GM12865 (cell line): ENCODE results near the gene ADH5.

Experiments used
- DNase-seq: peaks from one replicate; pipeline ENCODE4 v3.0.0; 2010; ENCODE audit warnings: low read depth
- H3K4me3 ChIP-seq: 2 replicates; pipeline ENCODE4 v1.5.1; 2011; ENCODE audit warnings: mild to moderate bottlenecking, low read depth, low read length, control low read depth
- TF ChIP-seq, protein P1 (sequence below): IDR thresholded peaks from 2 replicates; pipeline ENCODE4 v1.5.1; 2011; ENCODE audit warnings: low read length, control low read depth, low read depth, inconsistent platforms; ENCODE audit not compliant: insufficient read depth; ENCODE audit errors: missing control alignments

The ADH5 gene

DNA sequence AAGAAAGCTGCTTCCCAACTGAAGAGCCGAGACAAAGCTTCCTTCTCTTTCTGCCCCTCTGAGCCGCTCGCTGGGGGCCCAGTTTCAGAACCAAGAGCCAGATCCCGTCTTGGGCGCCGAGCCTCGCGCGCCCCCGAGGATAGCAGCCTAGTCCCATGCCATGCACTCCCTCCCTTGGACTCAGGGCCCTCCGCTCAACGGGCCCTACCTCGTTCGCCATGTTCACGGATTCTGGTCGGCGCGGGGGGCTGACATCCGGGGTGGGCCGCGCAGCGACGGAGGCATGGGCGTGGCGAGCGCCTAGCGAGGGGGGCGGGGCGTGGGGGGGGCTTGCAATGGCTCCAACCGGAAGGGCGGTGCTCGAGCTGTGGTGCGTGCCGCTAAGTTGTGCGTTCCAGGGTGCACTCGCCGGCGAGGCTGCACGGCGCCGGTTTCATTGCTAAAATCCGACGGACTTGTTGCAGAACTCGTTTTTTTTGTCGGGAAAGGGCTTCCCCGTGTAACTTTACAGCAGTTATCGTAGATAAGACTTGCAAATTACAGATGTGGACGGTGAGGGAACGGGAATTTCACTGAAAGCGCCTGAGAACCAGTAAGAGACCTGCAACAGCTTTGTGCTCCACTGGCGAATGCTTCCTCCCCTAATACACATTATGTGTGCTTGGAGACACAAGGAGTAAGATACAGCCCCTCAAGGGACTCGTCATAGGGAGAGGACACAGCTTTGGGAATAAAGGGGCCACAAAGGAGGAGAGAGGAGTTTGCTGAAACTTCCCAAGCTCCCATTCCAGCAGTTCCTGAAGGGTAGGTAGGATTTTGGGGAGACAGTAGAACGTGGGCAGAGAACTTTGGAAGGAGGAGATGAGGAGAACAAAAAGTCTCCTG lies at the start of gene ADH5:
TSS of gene ADH5 (minus strand) at position 308 of the 885 bp plus-strand sequence. CDS start at position 220, 88 bp downstream.
- TF ChIP-seq, protein P1, sequence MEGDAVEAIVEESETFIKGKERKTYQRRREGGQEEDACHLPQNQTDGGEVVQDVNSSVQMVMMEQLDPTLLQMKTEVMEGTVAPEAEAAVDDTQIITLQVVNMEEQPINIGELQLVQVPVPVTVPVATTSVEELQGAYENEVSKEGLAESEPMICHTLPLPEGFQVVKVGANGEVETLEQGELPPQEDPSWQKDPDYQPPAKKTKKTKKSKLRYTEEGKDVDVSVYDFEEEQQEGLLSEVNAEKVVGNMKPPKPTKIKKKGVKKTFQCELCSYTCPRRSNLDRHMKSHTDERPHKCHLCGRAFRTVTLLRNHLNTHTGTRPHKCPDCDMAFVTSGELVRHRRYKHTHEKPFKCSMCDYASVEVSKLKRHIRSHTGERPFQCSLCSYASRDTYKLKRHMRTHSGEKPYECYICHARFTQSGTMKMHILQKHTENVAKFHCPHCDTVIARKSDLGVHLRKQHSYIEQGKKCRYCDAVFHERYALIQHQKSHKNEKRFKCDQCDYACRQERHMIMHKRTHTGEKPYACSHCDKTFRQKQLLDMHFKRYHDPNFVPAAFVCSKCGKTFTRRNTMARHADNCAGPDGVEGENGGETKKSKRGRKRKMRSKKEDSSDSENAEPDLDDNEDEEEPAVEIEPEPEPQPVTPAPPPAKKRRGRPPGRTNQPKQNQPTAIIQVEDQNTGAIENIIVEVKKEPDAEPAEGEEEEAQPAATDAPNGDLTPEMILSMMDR = no peak
- H3K4me3 ChIP-seq = peak within 1 kb of the TSS; percentile 100
- peak; percentile 94 for DNase-seq

DNA sequence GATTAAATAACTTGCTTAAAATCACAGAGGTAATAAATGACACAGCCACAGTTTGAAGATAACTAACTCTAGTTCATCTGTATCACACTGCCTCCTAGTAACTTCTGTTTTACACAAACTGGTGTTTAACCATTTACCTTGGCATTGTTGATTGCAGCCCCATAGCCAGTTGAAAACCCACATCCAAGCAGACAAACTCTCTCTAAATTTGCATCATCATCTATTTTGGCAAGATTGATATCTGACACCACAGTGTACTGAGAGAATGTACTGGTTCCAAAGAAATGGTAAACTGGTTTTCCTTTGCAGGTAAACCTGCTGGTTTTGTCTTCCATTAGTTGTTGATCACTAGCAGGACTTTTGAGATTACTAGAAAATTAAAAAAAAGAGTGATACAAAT lies 47.7 kb upstream of the ADH5 start:
- no peak for DNase-seq
- no peak overlapping the region for H3K4me3 ChIP-seq
- TF ChIP-seq, protein P1 = no peak

DNA sequence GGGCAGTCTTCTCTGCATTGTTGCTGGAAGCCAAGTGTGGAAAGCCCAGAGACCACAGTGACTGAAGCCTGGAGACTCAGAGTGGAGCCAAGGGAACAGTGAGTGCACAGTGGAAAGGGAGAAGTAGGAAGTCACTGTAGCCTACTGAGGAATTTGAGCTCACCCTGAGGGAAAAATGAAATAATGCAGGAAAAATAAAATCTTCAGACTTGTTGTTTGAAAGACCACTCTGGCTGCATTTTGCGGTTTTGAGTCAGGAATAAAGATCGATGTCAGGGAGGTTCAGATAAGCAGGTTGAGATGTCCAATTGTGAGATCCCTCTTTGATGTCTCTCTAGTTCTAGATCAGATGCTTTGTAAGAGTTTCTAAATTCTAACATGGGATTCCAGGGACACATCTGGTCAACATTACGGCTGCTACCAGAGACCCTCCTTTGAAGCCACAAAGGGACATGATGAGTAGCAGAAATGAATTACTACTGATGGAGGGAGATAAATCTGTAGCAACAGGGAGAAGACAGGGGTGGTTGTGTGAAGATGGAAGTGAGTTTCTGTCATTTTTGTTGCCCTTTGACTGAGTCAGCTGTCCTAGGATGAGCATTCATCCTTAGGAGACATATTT lies 47.1 kb upstream of the ADH5 start:
- no peak overlapping the region for H3K4me3 ChIP-seq
- no peak for DNase-seq
- TF ChIP-seq, protein P1 = no peak

DNA sequence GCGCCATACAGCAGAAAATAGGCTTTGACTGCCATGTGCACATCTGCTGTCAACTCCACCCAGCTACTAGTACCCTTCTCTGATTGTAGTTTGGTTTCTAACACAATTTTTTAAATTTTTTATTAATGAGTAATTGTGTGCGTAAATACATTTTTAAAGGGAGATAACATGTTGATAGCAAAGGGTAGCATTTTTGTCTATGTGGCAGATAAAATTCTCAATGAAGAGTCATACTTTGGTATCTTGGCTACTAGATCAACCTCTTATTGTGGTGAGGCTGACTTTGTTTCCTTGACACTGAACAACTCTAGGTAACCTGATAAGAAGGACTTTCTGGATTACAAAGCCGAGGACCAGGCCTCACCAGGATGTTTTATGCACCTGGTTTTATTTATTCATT lies 46.0 kb upstream of the ADH5 start:
- TF ChIP-seq, protein P1 = no peak
- H3K4me3 ChIP-seq = no peak overlapping the region
- no peak for DNase-seq

DNA sequence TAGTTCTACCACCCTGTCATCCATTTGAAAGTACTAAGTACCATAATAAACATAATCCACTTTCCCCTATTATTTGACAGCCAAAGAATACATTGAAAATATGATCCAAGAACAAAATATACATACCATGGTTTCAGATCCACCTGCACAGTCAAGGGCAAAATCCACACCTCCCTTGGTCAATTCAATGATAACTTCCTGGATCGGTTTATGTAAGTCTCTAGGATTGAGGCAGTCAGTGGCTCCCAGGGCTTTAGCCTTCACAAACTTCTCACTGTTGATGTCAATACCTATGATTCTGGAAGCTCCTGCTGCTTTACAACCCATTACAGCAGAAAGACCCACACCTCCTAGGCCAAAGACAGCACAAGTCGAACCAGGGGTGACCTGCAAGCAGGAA lies 42.8 kb upstream of the ADH5 start:
- DNase-seq = no peak
- H3K4me3 ChIP-seq = no peak overlapping the region
- TF ChIP-seq, protein P1 = no peak

DNA sequence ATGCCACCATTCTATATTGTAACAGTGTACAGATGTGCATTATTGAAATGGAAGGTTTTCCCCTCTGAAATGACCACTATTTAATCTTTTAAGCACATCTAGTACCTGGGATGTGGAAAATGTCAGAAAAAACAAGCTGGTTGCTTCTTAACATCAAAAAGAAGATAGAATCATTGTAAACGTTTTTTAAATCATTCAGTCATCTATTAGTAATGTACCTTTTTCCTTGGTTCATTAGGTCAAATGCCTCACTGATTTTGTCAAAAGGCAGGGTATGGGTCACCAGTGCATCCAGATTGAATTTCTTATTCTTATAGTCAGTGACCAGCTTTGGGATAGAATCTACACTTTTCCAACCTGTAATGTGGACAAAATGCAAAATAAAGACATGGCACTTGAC lies 37.8 kb upstream of the ADH5 start:
- TF ChIP-seq, protein P1 = no peak
- H3K4me3 ChIP-seq = no peak overlapping the region
- DNase-seq = no peak
